Psoas muscle (tissue), 8 donors: ENCODE measurements around the gene CCDC60. TPM values are rescaled to one million over a fixed set of nuclear protein-coding genes. Genes with fewer than 3 reads are reported as not detected.

Experiments used
- ATAC-seq, 4 donors: fragments of 200-7000 bp; cut with Tn5 transposase; one replicate each; pipeline ENCODE4 v1.9.1; 2020; ENCODE audit warnings: moderate library complexity in 3 of 4, mild to moderate bottlenecking in 2 of 4
- DNase-seq, 2 donors: peaks; one replicate each; pipeline ENCODE4 v3.0.0-alpha.2; 2020
- H3K27ac ChIP-seq: fragments of 200-600 bp; one replicate; pipeline ENCODE4 v1.8.0; 2022
- H3K27me3 ChIP-seq, 3 donors: fragments of 200-600 bp in 1 of 3; one replicate each; pipeline versions ENCODE4 v1.6.1 to v1.8.0; 2013 to 2022; ENCODE audit warnings: low read length in 2 of 3, mild to moderate bottlenecking in 2 of 3, moderate library complexity in 1 of 3; ENCODE audit not compliant: insufficient read depth in 3 of 3
- H3K36me3 ChIP-seq, 2 donors: fragments of 200-600 bp in 1 of 2; one replicate each; pipeline versions ENCODE4 v1.6.1 to v1.8.0; 2013 to 2022; ENCODE audit warnings: low read depth in 1 of 2, mild to moderate bottlenecking in 1 of 2, moderate library complexity in 1 of 2; ENCODE audit not compliant: insufficient read depth in 1 of 2
- H3K4me1 ChIP-seq: fragments of 200-600 bp; one replicate; pipeline ENCODE4 v1.8.0; 2022
- H3K4me3 ChIP-seq: fragments of 200-600 bp; one replicate; pipeline ENCODE4 v1.8.0; 2022; ENCODE audit warnings: mild to moderate bottlenecking
- H3K9me3 ChIP-seq: fragments of 200-600 bp; one replicate; pipeline ENCODE4 v1.8.0; 2022
- WGBS, 3 donors: extraction: QIAGEN DNeasy Blood & Tissue Kit; methylation state at CpG; one replicate each; pipeline versions ENCODE4 v1.1.6 to v1.1.7; 2013; 5-methylcytosine and 5-hydroxymethylcytosine counted together
- intact Hi-C, 2 donors: fragments of 100-400 bp; cut with DNase I; formaldehyde crosslinking; loops; one replicate each; pipeline versions ENCODE4 v1.11.0 to v1.14.2; 2022
- polyA plus RNA-seq, 3 donors: library from polyadenylated mRNA; stranded (reverse); fragments of 200-250 nt; gene quantifications; one replicate each; pipeline ENCODE4 v1.2.3, GENCODE V29; 2013
- total RNA-seq, 4 donors: library from RNA; stranded (reverse); fragmentation: NEBNext Ultra II Directional in 2 of 4; extraction: Animal tissue kit (Norgen Biotek cat#: 25700) in 2 of 4; gene quantifications; one replicate each; pipeline versions ENCODE4 v1.2.1 to v1.2.4, GENCODE V29; 2021 to 2023
- TF ChIP-seq, protein P1 (sequence below): fragments of 200-600 bp; IDR thresholded peaks from one replicate; pipeline ENCODE4 v1.8.0; 2022; ENCODE audit warnings: antibody characterized with exemption
- donor health status: healthy with polysubstance abuse.
- donor health status: DM: no; HTN: no; CAD: no; lungs with moderate emphysema.
- donor health status: Bipolar disorder and iron deficiency.
- donor health status: healthy.
- donor health status: DM: yes; HTN: yes; CAD: no.
- donor health status: DM: no; HTN: no; CAD: no.
- donor health status: DM: no; HTN: no; CAD: no.
- donor health status: DM: yes; HTN: yes; CAD: no.

The CCDC60 gene
- total and polyA plus RNA-seq, 7 donors, result not detected

DNA sequence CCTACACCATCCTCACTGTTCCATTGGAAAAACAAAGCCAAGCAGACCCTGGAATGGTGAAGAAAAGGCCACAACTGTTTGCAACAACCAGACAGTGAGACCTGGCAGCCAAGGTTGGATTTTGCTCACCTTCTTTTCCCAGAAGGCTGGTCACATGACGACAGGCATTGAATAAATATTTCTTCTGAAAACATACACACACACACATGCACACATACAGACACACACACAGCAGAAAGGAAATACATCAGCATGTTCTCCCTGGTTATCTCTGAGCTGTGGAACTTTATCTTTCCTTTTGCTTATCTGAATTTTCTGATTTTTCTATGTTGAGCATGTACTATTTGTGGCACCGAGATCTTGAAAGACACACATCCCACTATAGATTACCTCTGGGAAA is 38.0 kb upstream of the CCDC60 start:
- H3K4me3 ChIP-seq, result no peak overlapping the region
- 75 to 80% (median 77%) methylated on average over 2 of the region's 2 CpGs for WGBS, 3 donors
- TF ChIP-seq, protein P1, sequence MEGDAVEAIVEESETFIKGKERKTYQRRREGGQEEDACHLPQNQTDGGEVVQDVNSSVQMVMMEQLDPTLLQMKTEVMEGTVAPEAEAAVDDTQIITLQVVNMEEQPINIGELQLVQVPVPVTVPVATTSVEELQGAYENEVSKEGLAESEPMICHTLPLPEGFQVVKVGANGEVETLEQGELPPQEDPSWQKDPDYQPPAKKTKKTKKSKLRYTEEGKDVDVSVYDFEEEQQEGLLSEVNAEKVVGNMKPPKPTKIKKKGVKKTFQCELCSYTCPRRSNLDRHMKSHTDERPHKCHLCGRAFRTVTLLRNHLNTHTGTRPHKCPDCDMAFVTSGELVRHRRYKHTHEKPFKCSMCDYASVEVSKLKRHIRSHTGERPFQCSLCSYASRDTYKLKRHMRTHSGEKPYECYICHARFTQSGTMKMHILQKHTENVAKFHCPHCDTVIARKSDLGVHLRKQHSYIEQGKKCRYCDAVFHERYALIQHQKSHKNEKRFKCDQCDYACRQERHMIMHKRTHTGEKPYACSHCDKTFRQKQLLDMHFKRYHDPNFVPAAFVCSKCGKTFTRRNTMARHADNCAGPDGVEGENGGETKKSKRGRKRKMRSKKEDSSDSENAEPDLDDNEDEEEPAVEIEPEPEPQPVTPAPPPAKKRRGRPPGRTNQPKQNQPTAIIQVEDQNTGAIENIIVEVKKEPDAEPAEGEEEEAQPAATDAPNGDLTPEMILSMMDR, result no peak
- no peaks in the 10 kb centered on the region for H3K9me3 ChIP-seq
- ATAC-seq (no peak), DNase-seq (no peak)
- intact Hi-C loops, result no loop called here
- H3K27me3 ChIP-seq, result peaks cover 0 to 35% (median 3%) of the 10 kb centered on the region in 3 donors
- H3K36me3 ChIP-seq, result no peaks in the 10 kb centered on the region
- no peak overlapping the region for H3K27ac ChIP-seq
- H3K4me1 ChIP-seq, result no peaks in the 10 kb centered on the region

DNA sequence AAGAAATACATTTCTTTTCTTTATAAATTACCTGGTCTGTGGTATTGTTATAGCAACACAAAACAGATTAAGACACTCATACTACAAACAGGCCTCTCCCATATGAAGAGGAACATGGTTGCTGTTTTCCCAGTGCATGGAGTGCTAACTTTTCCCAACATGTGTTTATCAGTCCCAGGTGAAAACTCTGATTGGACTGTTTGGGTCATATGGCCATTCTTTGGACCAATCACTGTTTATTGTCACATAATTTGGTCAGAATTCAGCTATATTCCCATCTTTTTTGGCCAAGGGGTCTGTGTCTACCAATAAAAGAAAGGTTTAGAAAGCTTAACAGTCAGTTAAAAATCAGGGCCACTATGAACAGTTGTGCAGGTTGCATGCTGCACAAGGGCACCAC is 35.4 kb upstream of the CCDC60 start:
- no peak for DNase-seq
- no peak for ATAC-seq
- TF ChIP-seq, protein P1, result no peak
- intact Hi-C loops, result no loop called here
- Histone ChIP-seq H3K36me3 (no peaks in the 10 kb centered on the region), H3K27ac (no peak overlapping the region), H3K4me3 (no peak overlapping the region), H3K9me3 (no peaks in the 10 kb centered on the region), H3K27me3 (peaks cover 0 to 35% (median 5%) of the 10 kb centered on the region in 3 donors), H3K4me1 (no peaks in the 10 kb centered on the region)

DNA sequence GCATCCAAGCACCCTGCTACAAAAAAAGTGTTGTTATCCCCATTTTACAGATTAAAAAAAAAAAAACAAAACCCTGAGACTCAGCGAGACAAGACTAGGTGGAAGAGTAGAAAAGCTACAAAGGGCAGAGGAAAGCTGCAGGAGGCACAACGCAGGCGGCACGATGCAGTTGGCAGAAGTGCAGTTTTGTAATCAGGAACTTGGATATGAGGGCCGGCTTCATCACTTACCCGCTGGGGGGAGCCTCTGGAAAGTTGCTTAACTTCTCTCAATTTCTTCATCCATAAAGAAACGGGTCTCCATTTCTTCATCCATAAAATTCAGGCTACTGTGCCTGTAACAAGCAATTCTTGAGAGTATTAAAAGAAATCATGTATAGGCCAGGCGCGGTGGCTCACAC is 33.1 kb upstream of the CCDC60 start:
- 63 to 72% (median 64%) methylated on average over 9 of the region's 9 CpGs for WGBS, 3 donors
- Histone ChIP-seq H3K9me3 (no peaks in the 10 kb centered on the region), H3K4me1 (no peaks in the 10 kb centered on the region), H3K27me3 (peaks cover 0 to 16% (median 2%) of the 10 kb centered on the region in 3 donors), H3K27ac (no peak overlapping the region), H3K4me3 (no peak overlapping the region), H3K36me3 (no peaks in the 10 kb centered on the region)
- TF ChIP-seq, protein P1, result no peak
- ATAC-seq (no peak), DNase-seq (no peak)
- intact Hi-C loops, result no loop called here

DNA sequence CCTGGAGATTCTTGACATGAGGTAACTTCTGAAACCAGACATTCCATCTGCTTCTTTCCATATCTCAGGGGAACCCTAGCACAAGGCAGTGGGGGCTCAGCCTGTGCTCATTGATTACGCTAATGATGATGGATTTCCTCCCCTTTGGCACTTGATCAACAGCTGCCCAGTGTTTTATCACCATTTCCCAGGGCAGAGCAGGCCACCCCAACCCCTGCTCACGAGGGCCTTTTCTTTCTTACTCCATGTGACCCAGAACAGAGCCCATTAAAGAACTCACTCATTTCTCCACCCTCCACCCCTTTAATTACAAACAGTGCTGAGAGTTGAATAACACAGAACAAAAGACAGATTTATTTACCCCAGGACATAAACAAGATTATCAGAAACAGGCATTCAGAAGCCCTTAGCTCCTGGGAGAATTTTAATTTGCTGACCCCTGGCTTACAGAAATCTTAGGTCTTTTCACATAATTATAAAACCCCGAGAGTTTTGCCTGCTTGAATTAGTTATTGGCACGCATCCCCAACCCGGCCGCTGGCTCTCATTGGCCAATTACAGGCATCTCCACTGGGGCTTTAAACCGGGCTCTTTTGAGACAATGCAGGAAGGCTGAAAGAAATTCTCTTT is 32.0 kb upstream of the CCDC60 start:
- Histone ChIP-seq H3K4me3 (no peak overlapping the region), H3K27ac (no peak overlapping the region), H3K9me3 (no peaks in the 10 kb centered on the region), H3K27me3 (peaks cover 0 to 4% (median 2%) of the 10 kb centered on the region in 3 donors), H3K36me3 (no peaks in the 10 kb centered on the region), H3K4me1 (no peaks in the 10 kb centered on the region)
- 32 to 41% (median 36%) methylated on average over 7 of the region's 7 CpGs for WGBS, 3 donors
- intact Hi-C loops, result no loop called here
- no peak for ATAC-seq
- TF ChIP-seq, protein P1, result no peak
- DNase-seq, result no peak

DNA sequence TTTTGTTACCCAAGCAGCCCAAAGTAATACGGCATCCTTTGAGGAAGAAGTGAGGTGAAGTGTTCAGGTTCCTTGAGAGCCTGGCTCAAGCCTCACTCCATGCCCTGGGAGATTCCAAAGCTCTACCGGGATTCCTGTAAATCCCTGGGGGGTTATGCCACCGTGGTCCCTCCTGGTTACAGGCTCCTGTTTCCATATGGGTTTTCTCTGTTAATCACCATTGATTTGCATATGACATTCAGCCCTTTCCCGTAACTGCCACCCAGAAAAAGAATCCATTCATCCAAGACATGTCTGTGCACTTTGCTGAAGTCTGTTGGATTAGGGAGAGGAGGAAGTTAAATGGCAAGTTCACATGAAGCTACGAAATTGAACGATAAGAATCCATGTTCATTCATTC is 27.9 kb upstream of the CCDC60 start:
- no peaks in the 10 kb centered on the region for H3K36me3 ChIP-seq
- DNase-seq, result no peak
- H3K9me3 ChIP-seq, result no peaks in the 10 kb centered on the region
- WGBS, 3 donors, result 80 to 83% (median 82%) methylated on average over 6 of the region's 6 CpGs
- no peak overlapping the region for H3K4me3 ChIP-seq
- ATAC-seq, result no peak
- intact Hi-C loops, result no loop called here
- H3K27ac ChIP-seq, result no peak overlapping the region
- no peaks in the 10 kb centered on the region for H3K4me1 ChIP-seq
- TF ChIP-seq, protein P1, result no peak
- peaks cover 0 to 2% (median 0%) of the 10 kb centered on the region in 3 donors for H3K27me3 ChIP-seq
